A673 (cell line): ENCODE measurements around the gene CMC2.

Experiments used
- CTCF ChIP-seq: fragments of 300-800, 200-600 bp; sonication (generic); conservative IDR thresholded peaks from 2 replicates; pipeline ENCODE4 v1.5.1; 2017; ENCODE audit warnings: low read depth, mild to moderate bottlenecking, antibody characterized with exemption, low read length, moderate library complexity, mixed read lengths
- EZH2 ChIP-seq: fragments of 200-600 bp; sonication (generic); IDR thresholded peaks from 2 replicates; pipeline ENCODE4 v1.6.1; 2017; ENCODE audit warnings: borderline replicate concordance, low read depth, mild to moderate bottlenecking, mixed read lengths, antibody characterized with exemption, low read length; ENCODE audit not compliant: poor library complexity, severe bottlenecking

GRCh38 chr16:81014672-81015071 is 8.0 kb upstream of the CMC2 start:
- TF ChIP-seq CTCF (no peak), EZH2 (no peak)
